Tibial nerve (tissue), 4 donors: ENCODE results near the gene NDFIP2. TPM values are rescaled to one million over a fixed set of nuclear protein-coding genes. Genes with fewer than 3 reads are reported as not detected.

ENCODE experiments used
- DNase-seq, 2 donors: peaks; one replicate each; pipeline ENCODE4 v3.0.0-alpha.2; 2019; ENCODE audit warnings: low spot score in 2 of 2
- H3K27ac ChIP-seq, 4 donors: fragments of 200-600 bp; sonication (generic) in 3 of 4; one replicate each; pipeline ENCODE4 v1.5.1; 2017 to 2019; ENCODE audit warnings: mild to moderate bottlenecking in 1 of 4
- H3K27me3 ChIP-seq, 2 donors: fragments of 200-600 bp; sonication (generic) in 1 of 2; one replicate each; pipeline versions ENCODE4 v1.5.1 to v1.6.0; 2017 to 2019
- H3K36me3 ChIP-seq, 3 donors: fragments of 200-600 bp; sonication (generic); one replicate each; pipeline ENCODE4 v1.5.1; 2018 to 2019
- H3K4me1 ChIP-seq, 4 donors: fragments of 200-600 bp; sonication (generic) in 3 of 4; one replicate each; pipeline ENCODE4 v1.5.1; 2017 to 2019
- H3K4me3 ChIP-seq, 4 donors: fragments of 200-600 bp; sonication (generic) in 3 of 4; one replicate each; pipeline ENCODE4 v1.5.1; 2017 to 2019; ENCODE audit warnings: mild to moderate bottlenecking in 1 of 4, moderate library complexity in 1 of 4
- H3K9me3 ChIP-seq, 4 donors: fragments of 200-600 bp; sonication (generic) in 3 of 4; one replicate each; pipeline ENCODE4 v1.5.1; 2017 to 2019
- EP300 ChIP-seq, 2 donors: sonication (generic); formaldehyde crosslinking; IDR thresholded peaks; one replicate each; pipeline ENCODE4 v1.6.1; 2017; ENCODE audit warnings: antibody characterized with exemption in 2 of 2, mild to moderate bottlenecking in 1 of 2
- POLR2A ChIP-seq, 2 donors: fragments of 450-650 bp; IDR thresholded peaks; one replicate each; pipeline ENCODE4 v1.6.1; 2017; ENCODE audit warnings: antibody characterized with exemption in 2 of 2, mild to moderate bottlenecking in 2 of 2, moderate library complexity in 2 of 2
- WGBS, 2 donors: methylation state at CpG; one replicate each; pipeline ENCODE4 v1.1.5; 2018; 5-methylcytosine and 5-hydroxymethylcytosine counted together
- total RNA-seq, 4 donors: library from RNA; depleted of rRNA; stranded (reverse); fragments of >200 nt; gene quantifications; one replicate each; pipeline ENCODE4 v1.1.0, GENCODE V29; 2016
- TF ChIP-seq, protein P1 (sequence below), 5 experiments: fragments of 200-600 bp in 3 of 5; fragments of 450-650 bp in 2 of 5; sonication (generic) in 3 of 5; IDR thresholded peaks; one replicate each; pipeline ENCODE4 v1.5.1; 2016 to 2019; ENCODE audit warnings: antibody characterized with exemption in 5 of 5, mild to moderate bottlenecking in 3 of 5, moderate library complexity in 2 of 5

The NDFIP2 gene
- total RNA-seq, 4 donors from 2014 or later, result 17.9 to 20.7 (median 19.0) TPM

DNA sequence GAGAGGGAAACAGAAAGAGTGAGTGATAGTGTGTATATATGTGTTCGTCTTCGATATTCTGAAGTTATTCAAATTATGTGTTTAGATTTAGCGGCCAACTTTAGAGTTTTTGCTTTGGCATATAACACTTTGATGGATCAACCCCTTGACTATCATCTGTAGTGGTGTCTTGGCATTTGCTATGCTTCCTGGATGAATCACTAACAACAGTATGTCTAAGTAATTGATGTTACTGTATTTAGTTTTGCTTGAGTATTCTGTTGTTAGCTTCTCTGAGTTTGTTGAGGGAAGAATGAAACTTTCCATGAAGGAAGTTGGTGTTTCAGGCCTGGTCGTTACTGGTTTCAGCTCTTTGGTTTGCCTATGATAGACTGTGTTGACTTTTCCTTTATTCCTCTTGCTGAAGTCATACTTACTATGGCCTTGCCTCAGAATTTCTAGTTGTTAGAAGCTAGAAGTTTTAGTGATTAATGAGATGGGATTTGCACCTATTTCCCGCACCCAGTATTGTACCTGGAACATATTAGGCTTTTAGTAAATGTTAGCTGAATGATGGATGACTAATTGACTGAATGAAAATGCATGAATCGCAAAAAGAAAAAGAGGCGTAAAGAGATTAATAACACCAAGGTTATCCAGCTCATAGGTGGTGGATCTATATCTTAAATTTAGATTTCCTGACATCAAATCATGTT, 20.7 kb downstream of the NDFIP2 start:
- no peaks in the 10 kb centered on the region for H3K9me3 ChIP-seq
- WGBS, 2 donors, result 92 to 95% methylated on average over 7 of the region's 7 CpGs
- no peak for DNase-seq
- no peaks in the 10 kb centered on the region for H3K27me3 ChIP-seq
- TF ChIP-seq POLR2A (IDR thresholded peaks at IDR 0.05) (no peak), EP300 (IDR thresholded peaks at IDR 0.05) (no peak)
- TF ChIP-seq, protein P1, sequence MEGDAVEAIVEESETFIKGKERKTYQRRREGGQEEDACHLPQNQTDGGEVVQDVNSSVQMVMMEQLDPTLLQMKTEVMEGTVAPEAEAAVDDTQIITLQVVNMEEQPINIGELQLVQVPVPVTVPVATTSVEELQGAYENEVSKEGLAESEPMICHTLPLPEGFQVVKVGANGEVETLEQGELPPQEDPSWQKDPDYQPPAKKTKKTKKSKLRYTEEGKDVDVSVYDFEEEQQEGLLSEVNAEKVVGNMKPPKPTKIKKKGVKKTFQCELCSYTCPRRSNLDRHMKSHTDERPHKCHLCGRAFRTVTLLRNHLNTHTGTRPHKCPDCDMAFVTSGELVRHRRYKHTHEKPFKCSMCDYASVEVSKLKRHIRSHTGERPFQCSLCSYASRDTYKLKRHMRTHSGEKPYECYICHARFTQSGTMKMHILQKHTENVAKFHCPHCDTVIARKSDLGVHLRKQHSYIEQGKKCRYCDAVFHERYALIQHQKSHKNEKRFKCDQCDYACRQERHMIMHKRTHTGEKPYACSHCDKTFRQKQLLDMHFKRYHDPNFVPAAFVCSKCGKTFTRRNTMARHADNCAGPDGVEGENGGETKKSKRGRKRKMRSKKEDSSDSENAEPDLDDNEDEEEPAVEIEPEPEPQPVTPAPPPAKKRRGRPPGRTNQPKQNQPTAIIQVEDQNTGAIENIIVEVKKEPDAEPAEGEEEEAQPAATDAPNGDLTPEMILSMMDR (IDR thresholded peaks at IDR 0.05), result no peak
- H3K4me1 ChIP-seq, result peaks cover 0 to 6% (median 0%) of the 10 kb centered on the region in 4 donors
- H3K36me3 ChIP-seq, result no peaks in the 10 kb centered on the region
- H3K27ac ChIP-seq, result no peak overlapping the region
- no peak overlapping the region for H3K4me3 ChIP-seq

DNA sequence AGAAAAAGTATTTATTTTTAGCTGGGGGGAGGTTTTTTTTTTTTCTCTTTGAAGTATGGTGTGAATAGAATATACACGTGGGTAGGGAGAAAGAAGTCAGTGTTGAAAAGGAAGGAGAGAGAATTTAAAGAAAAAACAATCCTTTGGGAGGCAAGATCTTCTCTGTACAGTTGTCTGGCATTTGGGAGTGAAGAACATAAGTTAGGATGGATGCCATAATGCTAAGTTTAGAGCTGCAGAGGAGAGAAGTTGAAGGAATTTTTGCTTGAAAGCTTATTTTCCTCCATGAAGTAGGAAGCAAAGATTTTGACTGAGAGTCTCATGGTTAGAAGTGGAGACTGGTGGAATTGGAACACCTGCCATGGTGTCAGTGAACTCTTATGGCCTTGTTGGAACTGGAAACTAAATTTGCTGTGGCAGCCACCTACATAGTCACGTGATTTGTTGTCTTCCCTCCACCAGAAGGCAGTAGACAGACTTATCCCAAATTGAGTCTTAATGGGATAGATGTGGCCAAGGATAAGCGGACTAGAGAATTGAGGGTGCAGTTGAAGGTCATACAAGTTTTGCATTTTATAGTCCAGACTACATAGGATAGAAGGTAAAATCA, 22.0 kb downstream of the NDFIP2 start:
- H3K4me1 ChIP-seq, result peaks cover 0 to 6% (median 0%) of the 10 kb centered on the region in 4 donors
- TF ChIP-seq EP300 (IDR thresholded peaks at IDR 0.05) (no peak), POLR2A (IDR thresholded peaks at IDR 0.05) (no peak)
- TF ChIP-seq, protein P1 (IDR thresholded peaks at IDR 0.05), result no peak
- no peaks in the 10 kb centered on the region for H3K36me3 ChIP-seq

DNA sequence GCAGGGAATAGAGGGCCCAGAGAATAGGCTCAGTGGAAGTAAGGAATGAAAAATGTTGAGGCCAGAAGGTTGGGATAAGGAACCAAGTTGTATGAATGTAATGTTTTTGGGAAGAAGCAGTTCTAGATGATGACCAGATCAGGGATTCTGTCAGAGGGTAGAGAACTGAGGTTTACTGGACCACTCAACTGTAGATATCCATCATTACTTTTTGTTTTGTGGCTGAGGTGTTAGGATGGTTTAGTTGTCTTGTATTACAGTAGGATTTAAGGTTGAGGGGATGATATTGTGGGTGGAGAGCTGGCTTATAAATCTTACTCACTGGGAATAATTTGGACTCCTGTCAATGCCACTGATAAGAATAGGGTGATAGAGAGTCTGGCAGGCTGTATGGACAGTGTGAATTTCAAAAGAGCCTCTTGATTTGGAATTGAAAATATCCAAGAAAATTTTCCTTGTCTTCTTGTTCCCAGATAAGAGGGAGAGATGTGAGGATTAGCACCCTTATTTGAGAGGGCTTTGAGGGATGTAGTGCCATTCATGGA, 22.6 kb downstream of the NDFIP2 start:
- no peak overlapping the region for H3K4me3 ChIP-seq
- H3K4me1 ChIP-seq, result peaks cover 0 to 10% (median 0%) of the 10 kb centered on the region in 4 donors
- no peaks in the 10 kb centered on the region for H3K9me3 ChIP-seq
- H3K27ac ChIP-seq, result no peak overlapping the region
- H3K27me3 ChIP-seq, result no peaks in the 10 kb centered on the region
- no peaks in the 10 kb centered on the region for H3K36me3 ChIP-seq
- TF ChIP-seq POLR2A (IDR thresholded peaks at IDR 0.05) (no peak), EP300 (IDR thresholded peaks at IDR 0.05) (no peak)
- TF ChIP-seq, protein P1 (IDR thresholded peaks at IDR 0.05), result no peak
- no peak for DNase-seq

More for the DNA sequence above, 22.0 kb downstream of the NDFIP2 start:
- no peak for DNase-seq
- Histone ChIP-seq H3K4me3 (no peak overlapping the region), H3K27me3 (no peaks in the 10 kb centered on the region), H3K9me3 (no peaks in the 10 kb centered on the region), H3K27ac (no peak overlapping the region)
- 73 to 74% methylated on average over 3 of the region's 3 CpGs for WGBS, 2 donors

DNA sequence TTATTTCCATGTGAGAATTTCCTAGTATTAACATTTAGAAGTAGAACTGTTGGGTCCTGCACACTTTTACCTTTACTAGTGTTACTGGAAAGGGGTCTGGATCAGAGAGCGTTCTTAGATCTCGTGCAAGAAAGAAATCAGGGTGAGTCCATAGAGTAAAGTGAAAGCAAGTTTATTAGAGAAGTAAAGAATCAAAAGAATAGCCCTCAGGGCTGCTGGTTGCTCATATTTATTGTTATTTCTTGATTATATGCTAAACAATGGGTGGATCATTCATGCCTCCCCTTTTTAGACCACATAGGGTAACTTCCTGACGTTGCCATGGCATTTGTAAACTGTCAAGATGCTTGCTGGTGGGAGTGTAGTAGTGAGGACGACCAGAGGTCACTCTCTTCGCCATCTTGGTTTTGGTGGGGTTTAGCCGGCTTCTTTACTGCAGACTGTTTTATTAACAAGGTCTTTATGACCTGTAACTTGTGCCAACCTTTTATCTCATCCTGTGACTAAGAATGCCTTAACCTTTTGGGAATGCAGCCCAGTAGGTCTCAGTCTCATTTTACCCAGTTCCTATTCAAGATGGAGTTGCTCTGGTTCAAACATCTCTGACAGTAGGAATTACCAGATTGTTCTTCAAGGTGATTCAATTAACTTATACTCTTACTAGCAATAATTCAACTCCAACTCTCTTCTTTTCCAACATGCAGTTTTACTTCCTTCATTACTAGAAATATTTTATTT, 27.4 kb downstream of the NDFIP2 start:
- no peak overlapping the region for H3K4me3 ChIP-seq
- 89 to 90% methylated on average over 5 to 6 of the region's 6 CpGs for WGBS, 2 donors
- no peaks in the 10 kb centered on the region for H3K36me3 ChIP-seq
- H3K9me3 ChIP-seq, result no peaks in the 10 kb centered on the region
- TF ChIP-seq POLR2A (IDR thresholded peaks at IDR 0.05) (no peak), EP300 (IDR thresholded peaks at IDR 0.05) (no peak)
- TF ChIP-seq, protein P1 (IDR thresholded peaks at IDR 0.05), result no peak
- no peaks in the 10 kb centered on the region for H3K27me3 ChIP-seq
- DNase-seq, result no peak
- peaks cover 0 to 6% (median 0%) of the 10 kb centered on the region in 4 donors for H3K4me1 ChIP-seq
- no peak overlapping the region for H3K27ac ChIP-seq
